Right atrium auricular region (tissue), 2 donors: ENCODE data around the gene EAPP. TPM values are rescaled to one million over a fixed set of nuclear protein-coding genes. Genes with fewer than 3 reads are reported as not detected.
A peak's percentile ranks its signal among the peaks of the same experiment; 100 is the strongest.
"Not testable (repeated sequence)": the region's sequence is repeated elsewhere in the genome, so short reads cannot be mapped to it uniquely, and the experiment has no call there.

Experiments
- DNase-seq: peaks from one replicate; pipeline ENCODE4 v3.0.0-alpha.2; 2019; ENCODE audit warnings: low spot score
- H3K27ac ChIP-seq, 2 donors: fragments of 200-600 bp; sonication (generic); 1 replicate in 1 of 2; 2 replicates in 1 of 2; pipeline ENCODE4 v1.5.1; 2016 to 2019
- H3K27me3 ChIP-seq, 2 donors: fragments of 200-600 bp; sonication (generic); one replicate each; pipeline versions ENCODE4 v1.5.1 to v1.6.0; 2017 to 2019
- H3K36me3 ChIP-seq: fragments of 200-600 bp; sonication (generic); one replicate; pipeline ENCODE4 v1.5.1; 2016
- H3K4me1 ChIP-seq, 2 donors: fragments of 200-600 bp; sonication (generic); one replicate each; pipeline versions ENCODE4 v1.5.1 to v1.6.0; 2017 to 2019
- H3K4me3 ChIP-seq, 2 donors: fragments of 200-600 bp; sonication (generic); 1 replicate in 1 of 2; 2 replicates in 1 of 2; pipeline ENCODE4 v1.5.1; 2017 to 2019; ENCODE audit warnings: mild to moderate bottlenecking in 1 of 2, moderate library complexity in 1 of 2
- H3K9me3 ChIP-seq, 2 donors: fragments of 200-600 bp; sonication (generic); one replicate each; pipeline ENCODE4 v1.5.1; 2019
- total RNA-seq, 2 donors: library from RNA; depleted of rRNA; stranded (reverse); fragments of >200 nt; gene quantifications; one replicate each; pipeline ENCODE4 v1.1.0, GENCODE V29; 2016
- TF ChIP-seq, protein P1 (sequence below), 2 donors: fragments of 200-600 bp; sonication (generic); IDR thresholded peaks; one replicate each; pipeline ENCODE4 v1.5.1; 2019; ENCODE audit warnings: antibody characterized with exemption in 2 of 2

Gene EAPP
- total RNA-seq, 2 donors from 2014 or later, result 17.9 to 22.7 TPM

DNA sequence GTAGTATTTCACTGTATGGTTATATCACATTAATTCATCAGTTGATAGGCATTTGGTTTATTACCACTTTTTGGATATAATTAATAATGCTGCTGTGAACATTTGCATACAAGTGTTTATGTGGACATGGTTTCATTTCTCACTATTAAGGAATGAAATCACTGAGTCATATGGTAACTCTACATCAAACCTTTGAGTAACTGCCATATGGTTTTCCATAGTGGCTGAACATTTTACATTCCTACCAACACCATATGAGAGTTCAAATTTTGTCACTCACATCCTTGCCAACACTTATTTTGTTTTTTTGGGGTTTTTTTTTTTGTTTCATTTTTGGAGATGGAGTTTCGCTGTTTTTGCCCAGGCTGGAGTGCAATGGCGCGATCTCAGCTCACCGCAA is 30.2 kb upstream of the EAPP start:
- Histone ChIP-seq H3K27ac (no peak overlapping the region), H3K27me3 (no peaks in the 10 kb centered on the region), H3K9me3 (no peaks in the 10 kb centered on the region), H3K4me1 (no peaks in the 10 kb centered on the region), H3K4me3 (no peak overlapping the region), H3K36me3 (peaks cover 88% of the 10 kb centered on the region)
- no peak for DNase-seq
- TF ChIP-seq, protein P1, sequence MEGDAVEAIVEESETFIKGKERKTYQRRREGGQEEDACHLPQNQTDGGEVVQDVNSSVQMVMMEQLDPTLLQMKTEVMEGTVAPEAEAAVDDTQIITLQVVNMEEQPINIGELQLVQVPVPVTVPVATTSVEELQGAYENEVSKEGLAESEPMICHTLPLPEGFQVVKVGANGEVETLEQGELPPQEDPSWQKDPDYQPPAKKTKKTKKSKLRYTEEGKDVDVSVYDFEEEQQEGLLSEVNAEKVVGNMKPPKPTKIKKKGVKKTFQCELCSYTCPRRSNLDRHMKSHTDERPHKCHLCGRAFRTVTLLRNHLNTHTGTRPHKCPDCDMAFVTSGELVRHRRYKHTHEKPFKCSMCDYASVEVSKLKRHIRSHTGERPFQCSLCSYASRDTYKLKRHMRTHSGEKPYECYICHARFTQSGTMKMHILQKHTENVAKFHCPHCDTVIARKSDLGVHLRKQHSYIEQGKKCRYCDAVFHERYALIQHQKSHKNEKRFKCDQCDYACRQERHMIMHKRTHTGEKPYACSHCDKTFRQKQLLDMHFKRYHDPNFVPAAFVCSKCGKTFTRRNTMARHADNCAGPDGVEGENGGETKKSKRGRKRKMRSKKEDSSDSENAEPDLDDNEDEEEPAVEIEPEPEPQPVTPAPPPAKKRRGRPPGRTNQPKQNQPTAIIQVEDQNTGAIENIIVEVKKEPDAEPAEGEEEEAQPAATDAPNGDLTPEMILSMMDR (IDR thresholded peaks at IDR 0.05), result no peak

DNA sequence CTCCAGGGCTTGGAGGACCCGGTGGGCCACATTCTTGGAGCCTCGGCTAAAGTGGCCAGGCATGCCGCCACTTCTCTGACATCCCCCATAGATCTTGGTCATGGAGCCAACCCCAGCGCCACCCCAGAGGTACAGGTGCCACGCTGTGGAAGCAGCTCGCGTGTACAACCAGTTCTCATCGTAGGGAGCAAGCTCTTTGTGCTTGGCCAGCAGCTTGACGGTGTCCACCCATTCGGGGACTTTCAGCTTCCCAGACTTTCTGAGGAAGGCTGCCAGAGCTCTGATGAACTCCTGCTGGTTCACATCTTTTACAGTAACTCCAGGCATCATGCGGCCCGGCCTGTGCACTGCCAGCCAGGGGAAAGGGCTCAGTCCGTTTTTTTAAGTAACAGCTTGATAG is 29.3 kb upstream of the EAPP start:
- H3K4me1 ChIP-seq, result no peaks in the 10 kb centered on the region
- TF ChIP-seq, protein P1 (IDR thresholded peaks at IDR 0.05), result no peak
- DNase-seq, result no peak
- H3K36me3 ChIP-seq, result peaks cover 85% of the 10 kb centered on the region
- no peak overlapping the region for H3K4me3 ChIP-seq
- H3K27me3 ChIP-seq, result no peaks in the 10 kb centered on the region
- H3K27ac ChIP-seq, result no peak overlapping the region
- H3K9me3 ChIP-seq, result no peaks in the 10 kb centered on the region

DNA sequence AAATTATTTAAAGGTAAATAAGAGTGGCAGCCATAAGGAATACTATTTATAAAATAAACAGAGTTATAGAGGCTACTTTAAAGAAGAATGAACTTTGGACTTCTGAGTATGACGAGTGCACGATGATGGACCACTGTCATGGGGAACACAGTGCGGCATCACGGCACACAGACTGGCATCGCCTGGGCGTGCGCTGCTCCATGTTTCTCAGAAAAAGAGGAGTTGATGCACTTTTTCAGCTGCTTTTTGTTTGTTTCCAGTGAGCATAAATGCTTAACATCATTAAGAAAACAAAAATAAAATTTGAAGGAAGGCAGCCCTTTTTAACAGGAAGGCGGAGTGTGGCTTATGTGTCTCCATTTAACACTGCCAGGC is 23.3 kb upstream of the EAPP start:
- no peak for DNase-seq
- TF ChIP-seq, protein P1 (IDR thresholded peaks at IDR 0.05), result no peak
- Histone ChIP-seq H3K4me3 (no peak overlapping the region), H3K4me1 (no peaks in the 10 kb centered on the region), H3K27ac (no peak overlapping the region), H3K9me3 (no peaks in the 10 kb centered on the region), H3K27me3 (no peaks in the 10 kb centered on the region), H3K36me3 (peaks cover 43% of the 10 kb centered on the region)

DNA sequence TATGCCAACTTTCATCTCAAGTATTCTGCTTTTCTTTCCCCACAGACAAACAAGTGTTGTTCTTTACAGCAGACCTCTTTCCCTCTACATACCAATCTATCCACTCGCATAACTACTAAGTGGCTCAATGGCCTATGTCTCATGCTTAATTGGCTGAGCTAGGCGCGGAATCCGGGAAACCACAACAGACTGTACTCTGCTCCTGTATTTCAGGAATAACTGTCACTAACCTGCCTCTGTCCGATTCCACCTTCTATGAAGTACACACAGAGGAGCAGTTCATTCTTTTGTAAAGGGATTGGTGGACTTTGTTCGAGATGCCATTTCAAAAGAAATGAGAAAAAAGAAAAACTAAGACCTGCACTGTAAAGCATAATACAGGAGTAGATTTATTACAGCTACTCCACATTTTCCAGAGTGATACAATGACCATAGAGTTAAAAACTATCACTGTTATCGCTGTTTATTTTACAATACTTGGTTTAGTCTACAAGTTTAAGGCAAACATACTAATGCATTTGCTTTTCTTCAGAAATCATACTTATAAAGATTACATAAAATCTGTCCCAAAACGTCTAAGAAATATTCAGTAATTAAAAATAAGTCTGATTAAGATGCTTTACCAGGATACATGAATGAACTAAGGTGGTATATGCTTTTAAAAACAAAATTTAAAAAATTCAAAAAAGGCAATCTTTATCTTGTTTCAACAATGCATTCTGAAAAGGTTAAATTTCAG is 22.7 kb upstream of the EAPP start:
- not testable (repeated sequence) for H3K27me3 ChIP-seq, H3K27ac ChIP-seq, H3K4me3 ChIP-seq, H3K4me1 ChIP-seq, H3K9me3 ChIP-seq, DNase-seq
- H3K36me3 ChIP-seq, result peaks cover 38% of the 10 kb centered on the region

DNA sequence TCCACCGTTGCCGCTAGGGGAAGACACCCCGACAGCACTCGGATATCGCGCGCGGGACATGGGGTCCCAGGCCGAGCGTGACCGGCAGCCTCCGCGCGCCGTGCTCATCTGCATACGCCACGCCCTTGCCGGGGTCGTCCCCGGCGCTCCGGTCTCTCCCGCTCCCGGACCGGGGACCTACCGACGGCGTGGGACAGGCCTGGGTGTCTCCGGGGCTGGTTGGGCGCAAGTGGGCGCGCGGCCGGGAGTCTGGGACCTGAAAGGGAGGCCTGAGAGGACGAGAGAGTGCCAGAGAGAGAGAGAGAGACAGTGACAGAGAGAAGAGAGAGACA is 17.0 kb upstream of the EAPP start:
- DNase-seq, H3K36me3 ChIP-seq, H3K4me3 ChIP-seq, H3K27me3 ChIP-seq, H3K9me3 ChIP-seq, H3K27ac ChIP-seq, H3K4me1 ChIP-seq: not testable (repeated sequence)

DNA sequence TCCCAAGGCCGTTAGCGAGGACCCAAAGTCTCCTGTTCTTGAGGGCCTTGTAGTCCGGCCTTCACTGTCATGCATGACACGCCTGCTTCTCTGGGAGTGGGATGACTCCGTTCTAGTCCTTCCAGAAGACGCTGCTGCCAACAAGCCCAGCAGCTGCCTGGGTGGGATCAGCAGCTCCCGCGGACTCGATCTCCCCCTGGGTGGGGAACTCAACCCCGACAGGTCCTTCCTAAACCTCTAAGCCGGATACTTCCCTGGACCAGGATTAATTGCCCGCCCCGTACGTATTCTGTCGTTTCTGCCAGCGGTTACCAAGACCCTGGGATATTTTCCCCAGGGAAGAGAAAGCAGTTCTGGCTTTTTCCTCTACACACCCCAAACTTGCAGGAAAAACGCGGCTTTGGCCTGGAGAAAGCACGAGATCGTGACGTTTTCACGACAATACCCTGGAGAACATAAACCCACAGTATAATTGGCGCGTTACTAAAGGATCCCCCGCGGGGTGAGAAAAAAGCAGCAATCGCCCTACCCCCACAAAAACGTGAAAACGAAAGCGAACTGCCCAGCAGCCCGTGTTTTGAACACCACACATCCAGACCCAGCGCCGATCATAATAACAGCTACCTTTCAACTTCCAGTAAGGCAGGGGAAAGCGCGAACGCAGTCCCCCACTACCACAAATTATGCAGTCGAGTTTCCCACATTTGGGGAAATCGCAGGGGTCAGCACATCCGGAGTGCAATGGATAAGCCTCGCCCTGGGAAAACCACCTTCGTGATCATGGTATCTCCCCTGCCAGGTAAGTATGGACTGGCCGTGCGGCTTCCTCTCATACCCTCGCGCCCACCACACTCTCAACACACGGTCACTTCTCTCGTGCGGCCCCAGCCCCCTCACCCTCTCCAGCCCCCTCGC is 16.3 kb upstream of the EAPP start:
- not testable (repeated sequence) for H3K27me3 ChIP-seq, H3K4me3 ChIP-seq, H3K36me3 ChIP-seq, H3K4me1 ChIP-seq, DNase-seq, H3K9me3 ChIP-seq, H3K27ac ChIP-seq

DNA sequence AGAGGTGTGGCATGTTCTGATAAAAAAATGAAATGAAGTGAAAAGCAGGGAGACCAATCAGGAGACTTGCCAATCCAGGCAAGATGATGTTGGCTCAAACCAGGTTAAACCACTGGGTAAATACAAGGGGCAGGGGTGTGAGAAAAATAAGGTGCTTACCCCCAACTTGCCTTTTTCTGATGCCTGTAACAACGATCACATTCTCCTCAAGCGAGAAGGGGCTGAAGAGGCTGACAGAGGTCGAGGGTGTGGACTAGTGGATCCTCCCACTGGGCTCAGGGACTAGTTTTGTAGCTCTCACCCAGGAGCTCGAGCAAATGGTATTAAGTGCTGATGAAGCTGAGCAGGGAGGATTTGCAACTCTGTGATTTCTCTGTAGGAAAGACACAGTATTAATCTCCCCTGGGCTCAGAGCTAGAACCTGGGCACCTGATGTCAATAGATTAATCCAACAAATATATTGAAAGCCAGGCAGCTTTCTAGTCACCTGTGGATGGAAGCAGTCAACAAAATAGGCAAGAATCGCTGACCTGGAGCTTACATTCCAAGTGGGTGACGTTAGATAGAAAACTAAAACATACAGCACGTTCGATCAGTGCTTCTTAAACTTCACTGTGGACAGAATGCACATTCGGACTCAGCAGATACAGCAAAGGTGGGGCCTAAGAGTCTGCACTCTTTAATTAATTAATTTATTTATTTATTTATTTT is 15.2 kb upstream of the EAPP start:
- Histone ChIP-seq H3K36me3 (no peaks in the 10 kb centered on the region), H3K27ac (peak overlapping the region; percentile 24 to 51), H3K4me3 (no peak overlapping the region), H3K4me1 (peaks cover 0 to 8% of the 10 kb centered on the region in 2 donors), H3K9me3 (no peaks in the 10 kb centered on the region), H3K27me3 (no peaks in the 10 kb centered on the region)
- no peak for DNase-seq
- TF ChIP-seq, protein P1 (IDR thresholded peaks at IDR 0.05), result no peak

DNA sequence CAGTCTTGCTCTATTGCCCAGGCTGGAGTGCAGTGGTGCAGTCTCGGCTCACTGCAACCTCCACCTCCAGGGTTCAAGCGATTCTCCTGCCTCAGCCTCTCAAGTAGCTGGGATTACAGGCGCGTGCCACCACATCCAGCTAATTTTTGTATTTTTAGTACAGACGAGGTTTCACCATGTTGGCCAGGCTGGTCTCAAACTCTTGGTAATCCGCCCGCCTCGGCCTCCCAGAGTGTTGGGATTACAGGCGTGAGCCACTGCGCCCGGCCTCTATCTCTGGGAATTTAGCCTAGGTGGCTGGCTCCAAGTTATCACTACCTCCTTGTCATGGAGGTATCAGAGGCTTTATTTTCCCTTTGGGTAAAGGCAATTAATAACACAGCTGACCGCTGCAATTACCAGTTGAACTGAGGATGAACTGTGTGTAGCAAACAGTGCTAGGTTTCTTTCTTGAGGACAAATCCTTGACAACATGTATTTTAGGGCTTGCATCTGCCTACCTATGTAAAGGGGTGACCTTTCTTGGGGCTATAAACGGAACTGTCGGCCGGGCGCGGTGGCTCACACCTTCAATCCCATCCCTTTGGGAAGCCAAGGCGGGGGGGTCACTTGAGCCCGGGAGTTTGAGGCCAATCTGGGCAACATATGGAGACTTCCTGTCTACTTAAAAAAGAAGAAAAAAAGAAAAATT is 9.9 kb upstream of the EAPP start:
- not testable (repeated sequence) for DNase-seq, H3K9me3 ChIP-seq, H3K27me3 ChIP-seq, H3K4me1 ChIP-seq, H3K27ac ChIP-seq, H3K36me3 ChIP-seq, H3K4me3 ChIP-seq
